ENCODE results near the gene RHBG. TPM values are rescaled to one million over a fixed set of nuclear protein-coding genes. Genes with fewer than 3 reads are reported as not detected.

RHBG gene
- total and polyA plus RNA-seq, 10 donors, result 0.05 to 1.4 (median 0.38) TPM; not detected in 5

DNA sequence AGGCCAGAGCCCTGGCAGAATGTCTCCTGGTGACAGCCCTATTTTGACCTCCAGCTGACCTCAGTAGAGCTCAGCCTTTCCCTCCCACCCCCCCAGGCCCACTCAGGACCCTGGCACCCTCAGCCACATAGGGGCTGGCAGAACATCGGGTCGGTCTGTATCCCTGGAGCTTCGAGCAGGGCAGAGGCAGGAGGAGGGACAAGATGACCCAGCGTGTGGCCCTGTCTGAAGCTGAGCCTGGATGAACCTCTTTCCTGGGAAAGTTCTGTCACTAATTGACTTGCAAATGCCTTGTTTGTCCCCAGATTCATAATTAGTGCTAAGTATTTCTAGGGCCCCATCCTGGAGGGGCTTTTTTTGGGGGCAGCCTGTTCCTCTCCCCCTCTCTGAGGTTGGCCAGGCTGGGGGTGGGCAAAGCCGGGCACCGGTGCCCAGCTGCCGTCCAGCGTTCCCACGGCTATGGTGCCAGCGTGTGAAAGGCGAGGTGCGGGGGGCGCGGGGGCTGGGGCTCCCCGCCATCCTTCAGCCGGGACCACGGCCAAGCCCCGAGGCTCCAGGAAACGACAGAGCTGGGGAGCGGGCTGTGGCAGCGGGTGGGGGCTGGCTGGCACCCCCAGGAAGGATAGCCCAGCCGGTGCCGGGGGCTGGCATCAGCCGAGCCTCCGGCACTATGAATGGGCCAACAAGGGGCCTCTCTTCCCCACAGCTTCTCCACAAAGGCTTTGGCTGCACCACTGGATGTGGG, 31.4 kb downstream of the RHBG start:
- Histone ChIP-seq H3K9me3 (no peaks in the 10 kb centered on the region), H3K4me3 (no peak overlapping the region), H3K4me1 (no peaks in the 10 kb centered on the region), H3K27ac (no peak overlapping the region), H3K36me3 (no peaks in the 10 kb centered on the region), H3K27me3 (replicated peaks in 1 of 7) (peaks cover 0 to 43% (median 3%) of the 10 kb centered on the region in 7 donors)
- no peak for DNase-seq
- intact Hi-C loops (cut with DNase I; ENCODE audit: low total_unique reads), result no loop called here
- TF ChIP-seq, protein P1, sequence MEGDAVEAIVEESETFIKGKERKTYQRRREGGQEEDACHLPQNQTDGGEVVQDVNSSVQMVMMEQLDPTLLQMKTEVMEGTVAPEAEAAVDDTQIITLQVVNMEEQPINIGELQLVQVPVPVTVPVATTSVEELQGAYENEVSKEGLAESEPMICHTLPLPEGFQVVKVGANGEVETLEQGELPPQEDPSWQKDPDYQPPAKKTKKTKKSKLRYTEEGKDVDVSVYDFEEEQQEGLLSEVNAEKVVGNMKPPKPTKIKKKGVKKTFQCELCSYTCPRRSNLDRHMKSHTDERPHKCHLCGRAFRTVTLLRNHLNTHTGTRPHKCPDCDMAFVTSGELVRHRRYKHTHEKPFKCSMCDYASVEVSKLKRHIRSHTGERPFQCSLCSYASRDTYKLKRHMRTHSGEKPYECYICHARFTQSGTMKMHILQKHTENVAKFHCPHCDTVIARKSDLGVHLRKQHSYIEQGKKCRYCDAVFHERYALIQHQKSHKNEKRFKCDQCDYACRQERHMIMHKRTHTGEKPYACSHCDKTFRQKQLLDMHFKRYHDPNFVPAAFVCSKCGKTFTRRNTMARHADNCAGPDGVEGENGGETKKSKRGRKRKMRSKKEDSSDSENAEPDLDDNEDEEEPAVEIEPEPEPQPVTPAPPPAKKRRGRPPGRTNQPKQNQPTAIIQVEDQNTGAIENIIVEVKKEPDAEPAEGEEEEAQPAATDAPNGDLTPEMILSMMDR (IDR thresholded peaks at IDR 0.05 in 8 of 11, conservative IDR thresholded peaks at IDR 0.05 in 3 of 11), result no peak
- TF ChIP-seq POLR2A (IDR thresholded peaks at IDR 0.05) (no peak), POLR2AphosphoS5 (IDR thresholded peaks at IDR 0.05) (no peak)
- 80 to 94% (median 86%) methylated on average over 15 to 25 of the region's 25 CpGs for WGBS, 5 donors

DNA sequence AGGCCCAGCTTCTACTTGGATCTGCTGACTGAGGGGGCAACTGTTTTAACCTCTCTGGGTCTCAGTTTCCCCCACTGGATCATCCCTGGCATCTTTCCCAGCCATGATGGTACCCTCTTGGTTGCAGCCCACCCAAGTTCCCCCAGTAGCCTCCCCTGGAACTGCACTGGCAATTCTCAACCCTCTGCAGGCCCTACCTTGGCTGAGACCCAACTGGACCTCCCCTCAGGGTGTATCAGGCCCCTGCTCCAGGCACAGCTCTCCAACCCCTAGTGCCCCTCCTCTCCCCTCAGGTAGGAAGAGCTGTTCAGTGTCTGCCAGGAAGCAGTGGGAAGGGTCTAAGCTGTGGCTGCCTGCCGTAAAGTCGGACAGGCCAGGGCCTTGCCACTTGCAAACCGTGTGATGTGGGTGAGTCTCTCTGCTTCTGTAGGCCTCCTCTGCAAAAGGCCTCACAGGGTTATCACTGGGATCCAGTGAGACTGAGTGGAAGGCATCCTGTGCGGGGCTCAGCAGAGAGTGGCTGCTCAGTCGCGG, 32.1 kb downstream of the RHBG start:
- TF ChIP-seq POLR2AphosphoS5 (IDR thresholded peaks at IDR 0.05) (no peak), POLR2A (IDR thresholded peaks at IDR 0.05) (no peak)
- TF ChIP-seq, protein P1 (IDR thresholded peaks at IDR 0.05 in 8 of 11, conservative IDR thresholded peaks at IDR 0.05 in 3 of 11), result no peak
- 64 to 80% (median 74%) methylated on average over 6 of the region's 6 CpGs for WGBS, 5 donors
- Histone ChIP-seq H3K4me1 (no peaks in the 10 kb centered on the region), H3K9me3 (no peaks in the 10 kb centered on the region), H3K4me3 (no peak overlapping the region), H3K36me3 (no peaks in the 10 kb centered on the region), H3K27ac (no peak overlapping the region), H3K27me3 (replicated peaks in 1 of 7) (peaks cover 0 to 50% (median 3%) of the 10 kb centered on the region in 7 donors)
- intact Hi-C loops (cut with DNase I; ENCODE audit: low total_unique reads), result no loop called here
- DNase-seq, result no peak

DNA sequence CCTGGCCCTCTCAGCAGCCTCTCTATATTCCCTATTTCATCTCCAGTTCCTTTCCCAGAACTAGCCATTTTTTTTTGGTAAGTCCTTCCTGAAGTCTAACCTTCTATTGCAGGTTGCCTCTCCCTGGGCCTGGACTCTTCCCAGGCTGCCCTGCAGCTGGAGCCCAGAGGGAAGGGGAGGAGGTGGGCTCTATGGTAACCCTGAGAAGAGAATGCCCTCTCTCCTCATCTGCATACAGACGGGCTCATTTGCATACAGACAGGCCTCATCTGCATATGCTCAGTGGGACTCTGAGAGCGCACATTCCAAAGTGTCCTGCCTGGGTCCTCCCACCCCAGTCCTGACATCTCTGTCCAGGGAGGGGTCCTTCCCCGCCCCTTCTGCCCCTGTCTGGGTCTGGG, 32.7 kb downstream of the RHBG start:
- 50 to 80% (median 65%) methylated on average over 3 of the region's 3 CpGs for WGBS, 5 donors
- no peak for TF ChIP-seq POLR2A (IDR thresholded peaks at IDR 0.05)
- TF ChIP-seq, protein P1 (IDR thresholded peaks at IDR 0.05 in 8 of 11, conservative IDR thresholded peaks at IDR 0.05 in 3 of 11), result no peak
- TF ChIP-seq POLR2AphosphoS5 (IDR thresholded peaks at IDR 0.05), result no peak
- H3K36me3 ChIP-seq, result no peaks in the 10 kb centered on the region
- intact Hi-C loops (cut with DNase I; ENCODE audit: low total_unique reads), result no loop called here
- no peak for DNase-seq
- H3K9me3 ChIP-seq, result no peaks in the 10 kb centered on the region
- H3K27me3 ChIP-seq (replicated peaks in 1 of 7), result peaks cover 0 to 56% (median 3%) of the 10 kb centered on the region in 7 donors
- no peak overlapping the region for H3K4me3 ChIP-seq
- no peak overlapping the region for H3K27ac ChIP-seq
- H3K4me1 ChIP-seq, result no peaks in the 10 kb centered on the region

DNA sequence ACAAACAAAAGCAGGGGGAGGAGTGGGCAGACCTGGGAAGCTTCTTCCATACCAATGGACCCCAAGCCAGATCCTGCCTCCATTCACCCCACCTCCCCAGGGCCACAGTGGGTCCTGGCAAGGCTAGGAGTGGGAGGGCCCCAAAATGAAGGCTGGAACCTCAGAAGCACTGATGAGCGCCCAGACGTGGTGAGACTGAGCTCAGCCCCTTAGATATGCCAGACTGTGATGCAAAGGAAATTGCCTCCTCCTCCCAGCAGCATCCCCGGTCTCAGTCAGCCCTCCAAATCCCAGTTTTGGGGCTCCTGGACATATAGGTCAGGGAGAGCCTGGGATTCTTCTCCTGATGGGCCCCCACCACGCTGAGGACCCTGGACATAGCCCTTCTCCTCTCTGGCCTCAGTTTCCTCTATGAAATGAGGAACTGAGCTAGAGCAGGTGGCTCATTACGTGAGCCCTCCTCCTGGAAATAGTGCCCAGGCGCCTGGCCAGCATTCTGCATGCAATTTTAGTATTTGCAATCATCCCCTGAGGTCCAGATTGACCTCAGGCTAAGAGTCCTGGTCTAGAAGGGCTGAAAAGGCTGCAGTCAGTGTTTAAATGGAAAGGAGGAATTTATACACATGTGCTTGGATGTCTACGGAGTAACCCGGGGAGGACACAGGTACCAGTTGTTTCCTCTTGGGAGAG, 33.5 kb downstream of the RHBG start:
- Histone ChIP-seq H3K36me3 (no peaks in the 10 kb centered on the region), H3K4me3 (no peak overlapping the region), H3K27ac (no peak overlapping the region), H3K27me3 (replicated peaks in 1 of 7) (peaks cover 0 to 64% (median 3%) of the 10 kb centered on the region in 7 donors), H3K4me1 (no peaks in the 10 kb centered on the region), H3K9me3 (no peaks in the 10 kb centered on the region)
- no peak for DNase-seq
- intact Hi-C loops (cut with DNase I; ENCODE audit: low total_unique reads), result no loop called here
- TF ChIP-seq, protein P1 (IDR thresholded peaks at IDR 0.05 in 8 of 11, conservative IDR thresholded peaks at IDR 0.05 in 3 of 11), result no peak
- TF ChIP-seq POLR2AphosphoS5 (IDR thresholded peaks at IDR 0.05), result no peak
- TF ChIP-seq POLR2A (IDR thresholded peaks at IDR 0.05), result no peak
- WGBS, 5 donors, result 37 to 53% (median 45%) methylated on average over 5 to 8 of the region's 8 CpGs
